ENCODE data around the gene PRIM1.

Gene PRIM1

DNA sequence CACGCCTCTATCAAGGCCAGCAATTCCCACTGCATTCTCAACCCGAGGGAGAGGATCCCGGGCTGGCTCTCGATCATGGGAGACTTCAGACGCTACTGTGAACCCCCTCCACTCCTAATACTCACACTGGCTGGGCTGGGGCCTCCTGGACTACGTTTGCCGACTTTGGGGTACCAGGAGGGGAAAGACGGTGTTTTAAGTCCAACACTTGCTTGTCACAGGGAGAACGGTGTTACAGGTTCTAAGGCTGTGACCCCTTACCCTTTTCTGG lies 27.5 kb downstream of the PRIM1 start:
- H3K4me1 ChIP-seq (ENCODE audit: control insufficient read depth, insufficient read depth, low read length): peaks cover 30% of the 10 kb centered on the region
- peak overlapping the region; percentile 86 for H3K4me3 ChIP-seq (ENCODE audit: low read length)
- no peaks in the 10 kb centered on the region for H3K9me3 ChIP-seq (replicated peaks; ENCODE audit: low read length)
- peak overlapping the region; percentile 99 for H3K9ac ChIP-seq (ENCODE audit: low read depth, low read length)
- H3K4me2 ChIP-seq (ENCODE audit: low read length): peak overlapping the region; percentile 77
- H3K36me3 ChIP-seq (ENCODE audit: insufficient read depth, low read length): peaks cover 39% of the 10 kb centered on the region
- no peaks in the 10 kb centered on the region for H3K27me3 ChIP-seq (ENCODE audit: control insufficient read depth, insufficient read depth, low read length)

DNA sequence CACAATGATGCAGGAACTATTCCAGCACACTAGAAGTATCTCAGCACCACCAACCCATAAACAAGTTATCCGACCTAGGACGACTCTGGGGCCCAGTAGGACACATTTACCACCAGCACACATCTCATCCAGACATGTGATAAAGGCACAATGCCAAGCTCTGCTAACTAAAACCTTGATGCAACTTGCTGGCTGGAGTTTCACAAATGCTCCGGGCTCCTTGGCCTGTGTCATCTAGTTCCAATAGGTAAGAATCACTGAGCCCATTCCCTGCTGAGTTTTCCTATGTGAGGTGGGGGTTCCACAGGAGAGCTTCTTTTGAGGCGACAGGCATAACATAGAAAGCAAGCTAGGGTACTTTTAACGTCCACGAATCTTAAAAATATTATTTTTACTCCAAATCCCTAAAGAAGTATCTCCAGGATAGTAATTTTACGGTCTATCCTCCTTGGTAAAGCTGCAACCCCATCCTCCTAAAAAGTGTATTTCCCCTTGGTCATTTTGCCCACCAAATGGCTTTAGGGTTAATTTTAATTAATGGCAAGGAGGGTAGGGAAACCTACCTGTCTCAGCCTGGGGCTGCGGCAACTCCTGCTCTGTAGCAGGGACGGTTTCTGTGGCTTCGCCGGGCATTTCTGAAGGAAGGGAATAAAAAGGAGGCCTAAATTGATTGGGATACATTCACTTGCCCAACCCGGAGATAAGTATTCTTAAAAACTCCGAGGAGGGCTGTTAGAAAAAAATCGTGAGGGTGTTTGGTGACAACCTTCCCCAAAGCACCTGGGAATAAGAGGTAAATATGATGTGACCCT lies 28.0 kb downstream of the PRIM1 start:
- peak overlapping the region; percentile 99 for H3K9ac ChIP-seq (ENCODE audit: low read depth, low read length)
- peaks cover 45% of the 10 kb centered on the region for H3K36me3 ChIP-seq (ENCODE audit: insufficient read depth, low read length)
- H3K4me3 ChIP-seq (ENCODE audit: low read length): peak overlapping the region; percentile 86
- H3K27me3 ChIP-seq (ENCODE audit: control insufficient read depth, insufficient read depth, low read length): no peaks in the 10 kb centered on the region
- peak overlapping the region; percentile 77 for H3K4me2 ChIP-seq (ENCODE audit: low read length)
- H3K9me3 ChIP-seq (replicated peaks; ENCODE audit: low read length): no peaks in the 10 kb centered on the region
- H3K4me1 ChIP-seq (ENCODE audit: control insufficient read depth, insufficient read depth, low read length): peaks cover 30% of the 10 kb centered on the region

GRCh38 chr12:56723352-56723751 lies 28.8 kb downstream of the PRIM1 start:
- peaks cover 47% of the 10 kb centered on the region for H3K36me3 ChIP-seq (ENCODE audit: insufficient read depth, low read length)
- peak overlapping the region; percentile 86 for H3K4me3 ChIP-seq (ENCODE audit: low read length)
- H3K9ac ChIP-seq (ENCODE audit: low read depth, low read length): peak overlapping the region; percentile 99
- no peaks in the 10 kb centered on the region for H3K27me3 ChIP-seq (ENCODE audit: control insufficient read depth, insufficient read depth, low read length)
- H3K4me1 ChIP-seq (ENCODE audit: control insufficient read depth, insufficient read depth, low read length): peaks cover 30% of the 10 kb centered on the region
- H3K9me3 ChIP-seq (replicated peaks; ENCODE audit: low read length): no peaks in the 10 kb centered on the region
- H3K4me2 ChIP-seq (ENCODE audit: low read length): peak overlapping the region; percentile 77

GRCh38 chr12:56722832-56723231 lies 29.3 kb downstream of the PRIM1 start:
- Histone ChIP-seq H3K9me3 (replicated peaks; ENCODE audit: low read length) (no peaks in the 10 kb centered on the region), H3K4me1 (ENCODE audit: control insufficient read depth, insufficient read depth, low read length) (peaks cover 30% of the 10 kb centered on the region), H3K27me3 (ENCODE audit: control insufficient read depth, insufficient read depth, low read length) (no peaks in the 10 kb centered on the region), H3K36me3 (ENCODE audit: insufficient read depth, low read length) (peaks cover 47% of the 10 kb centered on the region), H3K4me3 (ENCODE audit: low read length) (peak overlapping the region; percentile 86), H3K9ac (ENCODE audit: low read depth, low read length) (peak overlapping the region; percentile 99), H3K4me2 (ENCODE audit: low read length) (peak overlapping the region; percentile 77)

DNA sequence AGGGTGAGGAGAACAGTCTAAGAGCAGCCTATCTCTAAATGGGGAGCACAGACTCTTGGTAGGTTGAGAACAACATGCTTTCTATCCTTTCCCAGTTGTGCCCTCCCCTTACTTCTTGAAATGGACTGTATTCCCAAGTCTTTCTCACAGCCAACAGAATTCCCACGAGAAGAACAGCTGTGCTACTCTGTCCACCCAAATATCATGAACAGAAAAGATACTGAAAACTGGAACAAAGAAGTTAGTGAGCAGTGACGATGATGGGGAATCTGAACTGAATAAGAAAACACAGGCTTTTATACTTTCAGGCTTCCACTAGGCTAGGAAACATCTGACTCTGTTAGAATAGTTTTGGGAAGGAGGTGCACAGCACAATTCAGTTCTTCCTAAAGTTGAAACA lies 30.4 kb downstream of the PRIM1 start:
- Histone ChIP-seq H3K4me3 (ENCODE audit: low read length) (peak overlapping the region; percentile 86), H3K27me3 (ENCODE audit: control insufficient read depth, insufficient read depth, low read length) (no peaks in the 10 kb centered on the region), H3K36me3 (ENCODE audit: insufficient read depth, low read length) (peaks cover 51% of the 10 kb centered on the region), H3K9me3 (replicated peaks; ENCODE audit: low read length) (no peaks in the 10 kb centered on the region), H3K9ac (ENCODE audit: low read depth, low read length) (peak overlapping the region; percentile 99), H3K4me2 (ENCODE audit: low read length) (peak overlapping the region; percentile 77), H3K4me1 (ENCODE audit: control insufficient read depth, insufficient read depth, low read length) (peaks cover 30% of the 10 kb centered on the region)

GRCh38 chr12:56721216-56721615 lies 30.9 kb downstream of the PRIM1 start:
- H3K9me3 ChIP-seq (replicated peaks; ENCODE audit: low read length): no peaks in the 10 kb centered on the region
- H3K27me3 ChIP-seq (ENCODE audit: control insufficient read depth, insufficient read depth, low read length): no peaks in the 10 kb centered on the region
- H3K4me2 ChIP-seq (ENCODE audit: low read length): peak overlapping the region; percentile 77
- H3K9ac ChIP-seq (ENCODE audit: low read depth, low read length): no peak overlapping the region
- H3K36me3 ChIP-seq (ENCODE audit: insufficient read depth, low read length): peaks cover 56% of the 10 kb centered on the region
- peaks cover 30% of the 10 kb centered on the region for H3K4me1 ChIP-seq (ENCODE audit: control insufficient read depth, insufficient read depth, low read length)
- H3K4me3 ChIP-seq (ENCODE audit: low read length): peak overlapping the region; percentile 86

GRCh38 chr12:56720731-56721151 lies 31.4 kb downstream of the PRIM1 start:
- Histone ChIP-seq H3K9ac (ENCODE audit: low read depth, low read length) (no peak overlapping the region), H3K27me3 (ENCODE audit: control insufficient read depth, insufficient read depth, low read length) (no peaks in the 10 kb centered on the region), H3K36me3 (ENCODE audit: insufficient read depth, low read length) (peaks cover 61% of the 10 kb centered on the region), H3K4me2 (ENCODE audit: low read length) (peak overlapping the region; percentile 77), H3K4me1 (ENCODE audit: control insufficient read depth, insufficient read depth, low read length) (peaks cover 27% of the 10 kb centered on the region), H3K4me3 (ENCODE audit: low read length) (no peak overlapping the region), H3K9me3 (replicated peaks; ENCODE audit: low read length) (no peaks in the 10 kb centered on the region)

DNA sequence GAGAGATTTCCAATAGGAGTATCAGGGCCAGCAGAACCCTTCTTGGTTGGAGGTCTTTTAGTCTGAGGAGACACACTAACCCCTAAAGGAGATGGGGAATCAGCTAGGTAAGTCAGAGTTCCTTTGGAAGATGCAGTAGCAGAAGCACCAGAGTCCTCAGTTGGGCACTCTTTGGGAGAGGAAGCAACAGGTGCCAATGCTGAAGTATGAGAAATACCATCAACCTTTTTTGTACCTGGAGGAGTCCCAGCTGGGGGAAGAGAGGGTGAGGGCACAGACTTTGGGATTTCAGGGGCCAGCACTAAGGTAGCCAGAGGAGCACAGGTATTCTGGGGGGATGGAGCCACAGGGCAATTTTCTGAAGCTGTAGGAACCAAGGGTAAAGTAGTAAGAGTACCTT lies 33.1 kb downstream of the PRIM1 start:
- no peaks in the 10 kb centered on the region for H3K27me3 ChIP-seq (ENCODE audit: control insufficient read depth, insufficient read depth, low read length)
- peaks cover 74% of the 10 kb centered on the region for H3K36me3 ChIP-seq (ENCODE audit: insufficient read depth, low read length)
- H3K9ac ChIP-seq (ENCODE audit: low read depth, low read length): no peak overlapping the region
- no peaks in the 10 kb centered on the region for H3K9me3 ChIP-seq (replicated peaks; ENCODE audit: low read length)
- peaks cover 26% of the 10 kb centered on the region for H3K4me1 ChIP-seq (ENCODE audit: control insufficient read depth, insufficient read depth, low read length)
- no peak overlapping the region for H3K4me2 ChIP-seq (ENCODE audit: low read length)
- H3K4me3 ChIP-seq (ENCODE audit: low read length): no peak overlapping the region

- no peak overlapping the region for H3K4me2 ChIP-seq (ENCODE audit: low read length)
- H3K9ac ChIP-seq (ENCODE audit: low read depth, low read length): no peak overlapping the region
- H3K27me3 ChIP-seq (ENCODE audit: control insufficient read depth, insufficient read depth, low read length): no peaks in the 10 kb centered on the region
- peaks cover 78% of the 10 kb centered on the region for H3K36me3 ChIP-seq (ENCODE audit: insufficient read depth, low read length)
- no peaks in the 10 kb centered on the region for H3K9me3 ChIP-seq (replicated peaks; ENCODE audit: low read length)
- no peak overlapping the region for H3K4me3 ChIP-seq (ENCODE audit: low read length)
- peaks cover 26% of the 10 kb centered on the region for H3K4me1 ChIP-seq (ENCODE audit: control insufficient read depth, insufficient read depth, low read length)
These were observed 33.5 kb downstream of the PRIM1 start for GRCh38 chr12:56718636-56719035.

GRCh38 chr12:56718149-56718548 lies 34.0 kb downstream of the PRIM1 start:
- no peaks in the 10 kb centered on the region for H3K27me3 ChIP-seq (ENCODE audit: control insufficient read depth, insufficient read depth, low read length)
- H3K36me3 ChIP-seq (ENCODE audit: insufficient read depth, low read length): peaks cover 83% of the 10 kb centered on the region
- H3K4me2 ChIP-seq (ENCODE audit: low read length): no peak overlapping the region
- no peak overlapping the region for H3K4me3 ChIP-seq (ENCODE audit: low read length)
- no peaks in the 10 kb centered on the region for H3K9me3 ChIP-seq (replicated peaks; ENCODE audit: low read length)
- H3K4me1 ChIP-seq (ENCODE audit: control insufficient read depth, insufficient read depth, low read length): peaks cover 23% of the 10 kb centered on the region
- H3K9ac ChIP-seq (ENCODE audit: low read depth, low read length): no peak overlapping the region

GRCh38 chr12:56716933-56717880 lies 34.9 kb downstream of the PRIM1 start:
- peaks cover 83% of the 10 kb centered on the region for H3K36me3 ChIP-seq (ENCODE audit: insufficient read depth, low read length)
- H3K9ac ChIP-seq (ENCODE audit: low read depth, low read length): no peak overlapping the region
- no peaks in the 10 kb centered on the region for H3K9me3 ChIP-seq (replicated peaks; ENCODE audit: low read length)
- no peak overlapping the region for H3K4me2 ChIP-seq (ENCODE audit: low read length)
- peaks cover 13% of the 10 kb centered on the region for H3K4me1 ChIP-seq (ENCODE audit: control insufficient read depth, insufficient read depth, low read length)
- H3K4me3 ChIP-seq (ENCODE audit: low read length): no peak overlapping the region
- H3K27me3 ChIP-seq (ENCODE audit: control insufficient read depth, insufficient read depth, low read length): no peaks in the 10 kb centered on the region
